HG03342 (cell line): Measurements from ENCODE around the gene GOLT1B.

Source experiments
- ATAC-seq: cut with Tn5 transposase; IDR thresholded peaks from one replicate; pipeline ENCODE4 v1.9.1; 2021; ENCODE audit warnings: mild to moderate bottlenecking, moderate library complexity; ENCODE audit not compliant: unreplicated experiment

Gene GOLT1B

DNA sequence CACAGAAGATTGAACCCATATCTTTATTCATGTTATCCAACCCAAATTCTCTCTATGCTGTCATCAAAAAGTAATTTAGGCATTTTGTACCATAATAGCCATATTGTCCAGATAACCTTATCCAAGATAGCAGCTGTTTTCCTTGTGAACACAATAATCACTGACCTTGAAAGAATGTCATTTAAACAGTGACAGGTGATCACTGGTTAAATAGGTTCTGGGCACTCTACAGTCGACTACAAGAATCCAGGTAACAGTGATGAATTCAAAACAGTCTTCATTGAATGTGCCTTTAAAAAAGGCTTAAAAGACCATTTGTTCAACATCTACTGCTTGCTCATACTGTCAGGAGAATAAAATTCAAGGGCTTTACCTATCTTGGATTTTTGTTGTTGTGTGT is 20.0 kb downstream of the GOLT1B start:
- no peak for ATAC-seq

DNA sequence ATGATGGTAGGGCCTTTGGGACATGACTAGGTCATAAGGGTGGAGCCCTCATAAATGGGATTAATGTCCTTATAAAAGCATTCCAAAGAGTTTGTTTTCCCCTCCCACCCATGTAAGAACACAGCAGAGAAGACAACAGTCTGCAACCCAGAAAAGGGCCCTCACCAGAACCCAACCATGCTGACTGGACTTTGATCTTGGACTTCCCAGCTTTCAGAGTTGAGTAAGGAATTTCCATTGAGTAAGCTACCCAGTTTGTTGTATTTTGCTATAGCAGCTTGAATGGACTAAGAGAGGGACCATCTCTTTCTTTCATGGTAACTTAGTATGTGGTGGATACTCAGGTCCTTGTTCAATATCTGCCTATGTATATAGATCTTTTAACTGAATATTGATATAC is 21.6 kb downstream of the GOLT1B start:
- ATAC-seq = no peak

DNA sequence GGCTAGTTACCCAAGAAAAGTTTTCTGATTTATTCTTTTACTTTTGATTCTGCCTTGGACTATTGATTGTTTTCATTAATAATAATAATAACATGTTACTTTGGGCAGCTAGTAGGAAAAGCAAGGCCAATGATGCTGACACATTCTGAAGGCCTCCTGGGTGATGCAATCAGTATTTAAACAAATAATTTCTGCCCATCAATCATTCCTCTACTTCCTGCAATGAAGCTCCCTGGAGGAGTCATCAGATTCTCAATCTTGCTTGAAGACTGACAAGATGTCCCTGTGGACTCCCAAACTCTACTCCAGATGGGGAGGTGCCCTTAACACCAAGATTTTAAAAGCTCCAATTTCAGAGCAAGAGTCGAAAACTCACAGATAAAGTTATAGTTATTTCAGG is 24.5 kb downstream of the GOLT1B start, which contains the start of gene SPX:
TSS of gene SPX (plus strand) at position 244 of the 400 bp plus-strand sequence. CDS start 177 bp downstream, outside the sequence.
- ATAC-seq = no peak

DNA sequence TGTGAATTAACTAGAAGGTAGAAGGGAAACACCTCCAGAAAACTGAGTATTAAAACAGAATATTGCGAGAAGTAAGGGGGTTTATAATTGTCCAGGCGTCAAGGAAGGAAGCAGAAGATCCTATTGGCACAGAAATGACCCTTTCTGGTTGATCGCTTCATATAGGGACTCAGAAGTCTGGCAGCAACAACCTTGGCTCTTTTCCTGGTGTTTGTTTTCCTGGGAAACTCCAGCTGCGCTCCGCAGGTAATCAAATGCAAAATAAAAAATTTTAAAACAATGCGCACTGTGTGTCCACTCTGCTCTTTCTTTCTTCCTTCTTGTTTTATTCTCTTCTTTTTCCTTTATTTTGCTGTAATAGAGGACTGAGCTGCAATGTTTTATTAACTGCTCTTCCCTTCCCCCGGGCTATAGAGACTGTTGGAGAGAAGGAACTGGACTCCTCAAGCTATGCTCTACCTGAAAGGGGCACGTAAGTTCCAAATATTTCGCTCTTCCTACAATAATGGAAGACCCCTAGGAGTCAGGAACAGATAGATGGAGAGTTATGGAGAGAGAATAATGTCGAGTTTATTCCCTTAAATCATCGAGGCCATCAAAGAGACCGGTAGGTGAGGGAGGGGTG is 25.2 kb downstream of the GOLT1B start:
- ATAC-seq = no peak

DNA sequence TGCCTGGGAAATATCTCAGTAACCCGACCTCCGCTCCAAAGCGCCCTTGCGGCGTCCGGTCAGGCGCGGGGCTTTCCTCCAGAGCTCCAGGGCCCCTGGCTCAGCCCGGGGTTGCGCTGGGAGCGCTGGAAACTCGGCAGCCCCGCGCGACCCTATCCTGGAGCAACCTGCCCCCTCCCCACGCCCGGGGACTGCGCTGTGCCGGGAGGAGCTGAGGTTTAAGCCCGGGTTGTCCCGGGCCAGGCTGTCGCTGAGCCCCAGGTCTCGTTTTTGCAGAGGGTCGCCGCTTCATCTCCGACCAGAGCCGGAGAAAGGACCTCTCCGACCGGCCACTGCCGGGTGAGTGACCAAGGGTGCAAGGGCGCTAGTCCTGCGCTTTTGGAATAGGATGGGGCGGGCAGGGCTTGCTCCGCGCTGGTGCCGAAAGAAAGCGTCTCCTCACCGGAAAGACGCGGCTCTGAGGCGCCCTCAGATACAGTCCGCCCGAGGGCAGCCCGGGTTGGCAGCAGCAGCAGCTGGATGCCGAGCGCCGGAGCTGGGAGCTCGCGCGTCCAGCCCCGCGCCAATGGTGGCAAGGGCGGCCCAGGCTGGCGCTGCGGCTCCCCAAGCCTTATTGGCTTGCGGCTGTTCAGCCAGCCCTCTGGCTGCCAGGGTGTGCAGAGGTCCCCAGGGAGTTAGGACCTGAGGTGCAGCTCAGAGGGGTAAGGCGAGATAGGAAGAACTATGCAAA is 26.0 kb downstream of the GOLT1B start:
- peak; percentile 80 for ATAC-seq

DNA sequence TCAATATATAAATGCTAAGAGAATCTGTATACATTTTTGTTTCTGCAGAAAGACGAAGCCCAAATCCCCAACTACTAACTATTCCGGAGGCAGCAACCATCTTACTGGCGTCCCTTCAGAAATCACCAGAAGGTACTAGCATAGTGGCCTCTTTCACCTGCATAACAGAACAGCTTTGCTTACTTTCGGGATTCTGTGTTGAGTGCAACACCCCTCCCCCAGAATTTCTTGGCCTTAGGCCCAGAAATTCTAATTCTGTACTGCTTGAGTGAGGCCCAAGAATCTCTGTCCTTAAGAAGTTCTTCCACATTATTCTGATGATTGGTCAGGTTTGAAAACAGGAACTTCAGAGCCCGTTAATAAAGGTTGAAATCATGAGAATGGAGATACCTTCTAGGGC is 27.4 kb downstream of the GOLT1B start:
- ATAC-seq = no peak

DNA sequence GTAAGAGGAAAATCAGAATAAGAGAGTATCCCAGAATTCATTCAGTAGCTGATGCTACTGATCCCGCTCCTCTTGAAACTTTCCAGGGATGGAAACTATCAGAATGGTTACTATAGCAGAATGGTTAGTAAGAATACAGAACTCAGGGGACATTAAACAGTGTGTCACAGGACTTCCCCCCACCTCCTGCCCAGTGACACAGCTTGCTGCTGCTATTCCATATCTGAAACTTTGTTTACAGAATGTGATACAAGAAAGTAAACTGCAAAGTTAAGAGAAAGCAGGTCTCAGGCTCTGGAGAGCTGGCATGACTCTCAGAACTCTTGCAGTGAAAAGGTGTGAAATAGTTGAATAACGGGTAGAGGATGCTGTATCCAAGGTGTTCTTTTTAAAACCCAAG is 27.9 kb downstream of the GOLT1B start:
- no peak for ATAC-seq

DNA sequence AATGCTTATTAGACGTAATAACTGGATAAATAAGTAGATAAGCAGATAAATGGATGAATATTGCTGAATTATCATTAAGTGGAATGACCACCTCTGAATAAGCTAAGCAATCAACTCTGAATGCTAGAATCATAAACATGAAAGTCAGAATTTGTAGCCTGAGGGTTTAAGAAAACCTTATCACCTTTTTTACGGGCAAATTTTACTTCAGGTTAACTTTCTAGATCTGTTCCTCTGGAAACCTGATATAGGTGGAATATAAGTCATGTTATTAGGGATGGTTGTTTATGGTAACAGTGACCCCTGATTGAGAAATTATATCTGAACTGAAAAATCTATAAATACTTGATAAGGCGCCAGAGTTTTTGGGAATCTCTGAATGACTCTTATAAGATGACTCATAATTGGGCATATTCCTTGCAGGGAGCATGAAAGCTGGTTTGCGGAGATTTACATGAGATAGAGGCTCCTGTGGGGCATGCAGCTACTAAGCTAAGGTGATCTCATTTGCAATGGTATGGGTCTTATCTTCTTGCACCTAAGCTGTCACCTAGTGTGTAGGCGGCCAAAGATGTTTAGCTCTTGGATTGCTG is 36.6 kb downstream of the GOLT1B start:
- ATAC-seq = no peak

DNA sequence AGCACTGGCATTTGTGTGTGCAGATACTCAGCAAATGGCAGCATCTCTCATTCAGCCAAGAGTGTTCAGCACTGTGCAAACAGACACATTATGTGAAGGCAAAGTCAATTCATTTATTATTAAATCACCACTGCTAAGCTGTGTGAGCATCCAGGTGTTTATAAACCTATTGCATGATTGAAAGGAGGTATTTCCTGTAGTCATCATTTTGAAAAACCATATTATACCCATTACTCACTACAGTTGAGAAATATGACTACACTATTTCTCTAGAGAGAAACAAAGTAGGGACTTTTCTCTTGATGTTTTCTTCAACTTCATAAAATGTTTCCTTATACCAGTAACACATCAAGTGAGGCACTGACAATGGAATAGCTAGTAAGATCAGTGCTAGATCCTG is 38.2 kb downstream of the GOLT1B start:
- no peak for ATAC-seq

DNA sequence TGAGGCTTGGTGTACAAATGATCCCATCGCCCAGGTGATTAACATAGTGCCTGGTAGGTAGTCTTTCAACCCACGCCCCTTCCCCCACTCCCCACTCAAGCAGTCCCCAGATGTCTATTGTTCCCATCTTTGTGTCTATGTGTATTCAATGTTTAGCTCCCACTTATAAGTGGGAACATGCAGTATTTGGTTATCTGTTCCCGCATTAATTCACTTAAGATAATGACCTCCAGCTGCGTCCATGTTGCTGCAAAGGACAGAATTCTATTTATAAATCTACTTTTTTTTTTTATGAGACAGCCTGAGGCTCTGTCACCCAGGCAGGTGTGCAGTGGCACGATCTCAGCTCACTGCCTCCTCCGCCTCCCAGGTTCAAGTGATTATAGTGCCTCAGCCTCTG is 40.2 kb downstream of the GOLT1B start:
- no peak for ATAC-seq

DNA sequence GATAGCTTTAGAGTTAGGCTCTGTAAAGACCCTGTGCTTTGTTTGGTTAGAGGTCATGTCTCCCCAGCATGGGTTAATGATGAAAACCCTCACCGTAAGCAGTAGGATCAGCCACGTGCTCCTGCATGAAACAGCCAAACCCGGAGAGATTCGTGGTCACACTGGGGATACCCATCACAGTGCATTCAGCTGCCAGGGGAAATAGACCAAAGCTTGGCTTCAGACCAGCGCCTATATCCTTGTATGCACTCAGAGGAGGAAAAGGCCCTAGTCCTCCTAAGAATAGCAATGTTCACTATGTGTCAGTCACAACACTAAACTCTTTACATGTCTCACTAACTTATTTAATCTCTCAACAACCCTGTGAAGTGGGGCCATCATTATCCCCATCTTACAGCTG is 40.8 kb downstream of the GOLT1B start:
- no peak for ATAC-seq

DNA sequence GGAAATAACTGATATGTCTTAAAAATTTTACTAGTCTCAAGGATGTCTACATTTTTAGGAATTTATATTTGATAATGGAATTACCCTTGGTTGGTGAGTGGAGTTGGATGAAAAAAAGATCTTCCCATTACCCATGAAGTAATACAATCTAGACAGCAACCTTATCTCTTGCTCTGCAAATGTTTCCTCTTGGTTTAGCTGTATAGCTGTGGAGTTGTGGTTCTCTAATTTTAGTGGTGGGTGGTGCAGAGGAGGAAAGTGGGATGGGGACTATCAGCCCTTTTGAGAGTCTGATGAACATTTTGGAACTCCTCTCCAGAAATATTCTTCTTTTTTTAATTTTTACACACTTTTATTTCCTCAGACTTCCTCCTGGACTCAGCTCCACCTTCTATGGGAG is 41.6 kb downstream of the GOLT1B start:
- ATAC-seq = no peak

DNA sequence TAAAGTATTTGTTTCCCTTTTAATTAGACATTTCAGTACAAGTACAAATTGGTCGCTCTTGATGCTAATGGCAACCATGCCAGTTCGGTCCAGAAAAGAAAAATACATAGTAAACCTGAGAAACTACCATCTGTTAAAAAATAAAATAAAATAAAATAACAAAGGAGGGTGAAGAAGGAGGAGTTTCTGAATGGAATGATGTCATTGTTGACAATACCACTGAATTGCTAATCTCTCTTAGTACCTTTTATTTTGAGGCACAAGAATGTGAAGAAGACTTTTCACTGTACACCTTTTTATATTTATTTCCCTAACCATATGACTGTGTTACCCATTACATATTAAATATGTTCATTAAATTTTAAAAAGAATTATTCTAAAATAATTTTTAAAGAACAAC is 44.0 kb downstream of the GOLT1B start:
- no peak for ATAC-seq

DNA sequence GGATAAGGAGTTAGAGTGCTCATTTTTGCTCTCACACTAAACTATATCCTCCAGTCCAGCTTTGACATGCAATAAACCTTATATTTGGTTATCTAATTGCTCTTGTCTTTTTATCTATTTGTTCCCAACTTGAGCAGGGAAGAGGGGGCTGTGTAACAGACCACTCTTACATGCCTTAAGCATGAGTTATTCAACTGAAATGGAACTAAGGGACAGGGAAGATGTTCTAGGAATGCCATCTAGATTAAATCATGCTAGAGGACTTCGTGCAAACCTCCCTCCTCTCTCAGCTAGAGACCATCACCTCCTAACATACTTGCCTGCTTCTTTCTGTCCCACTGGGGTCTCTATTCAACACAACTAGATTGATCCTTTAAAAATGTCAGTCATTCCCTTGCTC is 45.1 kb downstream of the GOLT1B start:
- ATAC-seq = no peak

DNA sequence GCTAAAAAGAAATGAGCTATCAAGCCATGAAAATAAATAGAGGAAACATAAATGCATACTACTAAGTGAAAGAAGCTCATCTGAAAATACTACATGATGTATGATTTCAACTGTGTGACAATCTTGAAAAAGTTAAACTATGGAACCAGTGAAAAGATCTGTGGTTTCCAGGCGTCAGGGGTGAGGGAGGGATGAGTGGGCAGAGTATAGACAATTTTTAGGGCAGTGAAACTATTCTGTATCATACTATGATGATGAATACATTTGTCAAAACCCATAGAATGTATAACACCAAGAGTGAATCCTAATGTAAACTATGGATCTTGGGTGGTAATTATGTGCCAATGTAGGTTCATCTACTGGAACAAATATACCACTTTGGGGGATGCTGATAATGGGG is 45.8 kb downstream of the GOLT1B start:
- no peak for ATAC-seq

DNA sequence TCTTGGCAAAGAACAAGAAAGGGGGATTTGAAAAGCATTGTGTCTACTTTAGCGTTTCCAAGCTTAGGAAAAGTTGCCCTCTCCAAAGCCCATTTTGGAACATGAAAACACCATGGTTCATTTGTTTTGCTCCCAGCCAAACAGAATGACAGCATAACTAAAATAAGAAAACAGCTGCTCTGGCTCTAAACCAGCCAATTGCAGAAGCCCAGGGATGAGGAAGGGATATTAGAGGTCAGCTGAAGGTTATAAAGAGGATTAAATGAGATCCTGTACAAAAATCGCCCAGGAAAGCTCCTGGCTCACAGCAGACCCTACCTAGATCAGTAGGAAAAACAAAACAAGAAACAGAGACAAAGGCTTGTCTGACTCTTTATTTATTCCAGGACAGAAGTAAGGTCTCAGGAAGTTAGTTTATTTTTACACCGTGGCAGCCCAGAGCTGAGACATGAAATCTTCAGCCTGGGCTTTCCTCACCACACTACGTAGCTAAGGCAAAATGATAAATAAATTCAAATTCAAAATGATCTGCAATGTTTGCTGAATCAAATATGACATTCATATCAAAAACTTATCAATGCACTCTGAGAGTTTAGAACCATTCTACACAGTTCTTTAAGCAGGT is 50.4 kb downstream of the GOLT1B start:
- no peak for ATAC-seq

DNA sequence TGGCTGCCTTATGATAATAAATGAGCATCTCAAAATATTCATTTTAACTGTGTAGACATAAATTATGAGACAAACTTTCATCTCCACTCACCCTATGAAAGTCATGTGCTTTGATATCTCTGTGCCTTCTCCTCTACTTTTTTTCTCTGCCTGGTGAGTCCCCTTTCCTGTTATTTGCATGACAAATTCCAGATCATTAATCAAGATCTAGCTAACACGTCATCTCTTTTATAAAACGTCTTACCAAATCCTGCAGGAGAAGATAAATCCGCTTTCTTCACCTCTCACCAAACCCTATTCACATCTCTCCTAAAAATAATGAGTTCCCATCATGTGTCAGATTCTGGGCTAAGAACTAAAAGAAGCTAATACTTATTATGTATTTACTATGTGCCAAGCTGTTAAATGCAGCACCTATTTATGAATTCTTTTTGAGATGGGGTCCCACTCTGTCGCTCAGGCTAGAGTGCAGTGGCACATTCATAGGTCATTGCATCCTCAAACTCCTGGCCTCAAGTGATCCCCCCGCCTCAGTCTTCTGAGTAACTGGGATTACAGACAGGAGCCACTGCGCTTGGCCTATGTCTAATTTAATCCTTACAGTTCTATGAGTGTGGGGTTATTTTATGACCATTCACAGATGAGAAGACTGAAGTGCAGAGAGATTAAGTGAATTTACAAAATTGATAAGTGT is 51.2 kb downstream of the GOLT1B start:
- no peak for ATAC-seq

DNA sequence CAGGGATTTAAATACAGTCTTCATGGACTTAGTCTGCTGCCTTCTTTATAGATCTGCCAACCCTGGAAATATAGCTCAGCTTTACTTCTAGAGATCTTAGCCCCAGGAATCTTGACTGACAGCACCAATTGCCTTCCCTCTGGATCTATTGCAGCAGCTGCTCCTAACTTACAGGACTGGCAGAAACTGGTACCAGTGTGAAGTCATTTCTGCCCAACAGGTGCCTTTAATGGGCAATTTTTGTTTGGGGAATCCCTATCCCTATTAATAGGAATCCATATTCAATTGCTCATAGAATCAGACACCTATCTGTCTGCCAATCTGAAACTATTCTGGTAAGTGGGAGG is 51.7 kb downstream of the GOLT1B start:
- ATAC-seq = no peak

DNA sequence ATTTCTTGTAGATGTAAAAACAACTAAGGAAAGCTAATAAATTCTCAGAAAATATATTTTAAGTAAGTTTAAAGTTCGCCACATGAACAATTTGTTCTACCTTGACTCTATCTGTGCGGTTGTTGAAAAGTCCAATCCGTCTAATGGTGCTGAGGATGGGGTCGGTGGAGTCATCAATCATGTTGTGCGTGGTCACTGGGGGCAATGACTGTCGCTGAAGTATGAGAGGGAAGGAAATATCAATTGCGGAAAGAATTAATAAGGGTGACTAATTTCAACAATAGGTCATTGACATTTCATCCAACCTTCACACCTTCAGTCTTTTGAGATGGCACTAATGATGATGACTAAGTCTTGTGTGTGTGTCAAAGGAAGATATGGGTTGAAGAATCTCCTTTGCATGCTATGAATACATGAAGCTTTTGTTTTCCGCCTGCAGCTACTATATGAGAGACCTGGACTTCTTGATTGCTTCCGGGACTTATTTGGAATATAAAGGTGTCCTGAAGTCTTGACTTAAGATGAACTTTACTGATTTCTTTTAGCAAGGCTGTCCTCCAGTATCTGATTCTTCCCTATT is 56.6 kb downstream of the GOLT1B start:
- ATAC-seq = no peak

DNA sequence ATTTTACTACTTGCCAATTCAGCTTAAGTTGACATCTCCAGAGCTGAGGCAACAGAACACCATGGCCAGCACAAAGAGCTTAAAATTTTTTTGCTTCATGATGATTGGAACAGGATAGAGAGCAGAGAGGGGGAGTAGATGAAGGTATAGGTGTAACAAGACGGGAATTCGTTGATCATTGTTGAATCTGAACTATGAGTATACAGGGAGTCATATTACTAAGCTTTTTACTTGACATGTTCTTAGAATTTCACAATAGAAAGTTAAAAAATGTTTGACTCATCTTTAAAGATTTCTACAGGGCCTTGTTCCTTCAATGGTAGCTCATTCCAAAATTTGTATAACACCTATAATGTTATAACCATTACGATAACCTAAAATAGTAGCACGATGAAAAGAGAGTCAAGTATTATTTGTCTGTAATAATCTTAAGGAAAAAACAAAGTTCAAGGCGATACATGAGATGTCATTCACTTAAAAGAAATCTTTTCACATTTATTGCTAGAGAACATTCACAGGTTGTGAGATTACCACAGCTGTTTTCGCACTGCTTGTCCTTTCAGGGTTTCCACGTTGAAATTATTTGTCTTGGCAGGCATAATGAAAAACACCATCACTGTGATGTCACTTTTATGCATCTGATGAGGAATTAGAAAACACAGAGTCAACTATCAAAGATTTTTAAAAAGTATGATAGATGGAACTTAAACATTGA is 58.4 kb downstream of the GOLT1B start:
- no peak for ATAC-seq
